DMS53 treated with DMSO at 0.1 percent for 48 hours (cell line): Measurements from ENCODE around the gene GTF2I.
"Not testable (repeated sequence)": the region's sequence is repeated elsewhere in the genome, so short reads cannot be mapped to it uniquely, and the experiment has no call there.

ENCODE experiments used
- DNase-seq: peaks from one replicate; lab custom pipeline; 2025; ENCODE audit not compliant: unreplicated experiment; lab: John Stamatoyannopoulos, UW

The GTF2I gene

DNA sequence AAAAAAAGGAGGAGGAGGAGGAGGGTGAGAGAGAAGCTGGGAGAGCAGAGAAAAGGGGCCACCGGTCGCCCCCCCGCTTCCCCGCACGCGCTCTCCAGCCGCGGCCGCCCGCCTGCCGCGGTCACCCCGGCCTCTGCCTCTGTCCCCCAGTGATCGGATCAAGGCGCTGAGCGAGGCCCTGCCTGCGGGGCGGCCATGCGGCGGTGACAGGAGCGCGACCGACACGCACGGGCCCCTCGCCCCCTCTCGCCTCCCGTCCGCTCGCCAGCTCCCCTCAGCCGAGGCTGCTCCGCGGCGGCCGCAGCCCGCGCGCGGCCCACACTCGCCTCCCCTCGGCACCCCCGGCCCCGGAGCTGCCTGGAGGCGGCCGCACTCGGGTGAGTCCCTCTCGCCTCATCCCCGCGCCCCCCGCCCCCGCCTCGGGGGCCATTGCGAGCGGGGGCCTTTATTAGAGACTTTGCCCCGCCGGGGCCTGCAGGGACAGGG is at the start of gene GTF2I:
GTF2I (plus strand) TSS at position 27 of the 486 bp plus-strand sequence. CDS start 31,411 bp downstream, outside the sequence.
- peak; percentile 59 for DNase-seq

DNA sequence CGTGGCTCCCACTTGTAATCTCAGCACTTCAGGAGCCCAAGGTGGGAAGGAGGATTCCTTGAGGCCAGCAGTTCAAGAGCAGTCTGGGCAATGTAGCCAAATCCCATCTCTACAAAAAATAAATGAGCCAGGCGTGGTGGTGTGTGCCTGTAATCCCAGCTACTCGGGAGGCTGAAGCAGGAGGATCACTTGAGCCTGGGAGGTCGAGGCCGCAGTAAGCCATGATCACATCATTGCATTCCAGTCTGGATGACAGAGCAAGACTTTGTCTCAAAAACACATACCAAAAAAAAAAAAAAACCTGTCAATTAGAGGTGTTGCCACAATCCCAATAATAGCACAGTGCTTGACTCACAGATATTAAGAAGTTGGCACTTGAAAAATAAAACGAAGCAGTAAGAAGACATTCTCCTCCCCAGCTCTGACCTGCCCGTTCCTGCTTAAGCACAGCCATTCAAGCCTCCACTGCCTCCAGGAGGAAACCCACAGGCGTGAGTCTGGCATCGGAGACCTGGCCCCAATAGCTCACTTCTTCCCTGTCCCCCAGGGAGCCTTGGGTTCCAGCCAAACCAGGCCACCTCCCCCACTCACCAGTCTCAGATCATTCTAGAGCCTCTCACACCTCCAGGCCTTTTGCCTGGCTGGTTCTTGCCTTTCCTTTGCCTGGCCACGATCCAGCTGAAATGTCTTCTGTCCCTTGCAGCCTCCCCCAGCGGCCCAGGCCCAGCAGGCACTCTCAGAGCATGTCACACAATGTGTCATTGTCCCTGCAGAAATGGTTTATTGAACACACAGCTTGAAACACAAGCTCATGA is 45.3 kb upstream of the GTF2I start:
- no peak for DNase-seq

DNA sequence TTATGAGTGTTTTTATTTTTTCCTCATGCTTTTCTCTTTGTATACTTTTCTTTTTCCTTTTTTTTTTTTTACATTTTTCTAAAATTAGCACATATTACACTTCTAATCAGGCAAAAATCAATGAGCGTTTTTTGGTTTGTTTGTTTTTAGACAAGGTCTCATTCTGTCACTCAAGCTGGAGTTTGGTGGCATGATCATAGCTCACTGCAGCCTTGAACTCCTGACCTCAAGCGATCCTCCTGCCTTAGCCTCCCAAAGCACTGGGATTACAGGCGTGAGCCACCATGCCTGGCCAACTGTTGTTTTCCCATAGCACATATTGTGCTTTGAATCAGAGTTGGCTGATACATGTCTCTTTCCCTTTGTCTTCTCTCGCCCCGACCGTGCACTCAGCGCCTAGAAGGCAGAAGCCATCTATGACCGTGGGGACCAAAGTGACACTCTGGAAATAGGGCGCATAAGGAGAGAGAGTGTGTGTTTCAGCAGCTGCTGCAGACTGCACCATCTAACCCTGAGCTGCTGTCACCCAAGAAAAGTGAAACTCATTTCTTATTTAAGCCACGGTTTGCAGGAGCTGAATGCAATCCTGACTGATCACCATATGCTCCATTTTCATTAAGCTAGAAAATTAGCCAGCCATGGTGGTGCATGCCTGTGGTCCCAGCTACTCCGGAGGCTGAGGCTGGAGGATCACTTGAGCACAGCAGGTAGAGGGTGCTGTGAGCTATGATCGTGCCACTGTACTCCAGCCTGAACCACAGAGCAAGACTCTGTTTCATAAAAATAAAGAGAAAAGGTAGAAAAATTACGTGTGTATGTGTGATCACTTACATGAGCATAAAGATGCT is 41.4 kb upstream of the GTF2I start:
- DNase-seq = no peak

DNA sequence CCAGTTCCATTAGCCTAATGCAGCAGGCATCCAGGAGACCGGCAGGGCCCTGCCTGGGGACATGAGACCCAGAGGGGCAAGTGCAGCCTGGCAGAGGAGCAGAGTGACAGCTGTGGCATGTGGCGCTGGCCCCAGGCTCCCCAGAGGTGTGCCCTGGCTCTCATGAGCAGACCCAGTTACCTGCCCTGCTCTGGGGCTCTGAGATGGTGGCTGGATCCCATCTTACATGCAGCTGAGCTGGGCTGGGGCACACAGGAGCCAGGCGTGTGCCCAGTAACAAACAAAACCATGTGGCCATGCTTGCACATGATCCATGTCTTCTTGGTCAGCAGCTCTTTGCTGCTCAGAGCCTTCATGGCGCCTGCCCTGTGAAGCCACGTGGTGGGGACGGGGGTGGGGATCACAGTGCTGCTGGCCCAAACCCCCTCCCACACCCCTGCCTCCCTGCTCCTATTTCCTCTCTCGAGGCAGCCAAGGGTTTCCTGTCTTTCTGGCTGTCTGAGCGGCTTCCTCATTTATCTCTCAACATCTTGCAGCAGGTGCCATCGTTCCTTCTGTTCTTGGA is 40.3 kb upstream of the GTF2I start:
- DNase-seq = no peak

DNA sequence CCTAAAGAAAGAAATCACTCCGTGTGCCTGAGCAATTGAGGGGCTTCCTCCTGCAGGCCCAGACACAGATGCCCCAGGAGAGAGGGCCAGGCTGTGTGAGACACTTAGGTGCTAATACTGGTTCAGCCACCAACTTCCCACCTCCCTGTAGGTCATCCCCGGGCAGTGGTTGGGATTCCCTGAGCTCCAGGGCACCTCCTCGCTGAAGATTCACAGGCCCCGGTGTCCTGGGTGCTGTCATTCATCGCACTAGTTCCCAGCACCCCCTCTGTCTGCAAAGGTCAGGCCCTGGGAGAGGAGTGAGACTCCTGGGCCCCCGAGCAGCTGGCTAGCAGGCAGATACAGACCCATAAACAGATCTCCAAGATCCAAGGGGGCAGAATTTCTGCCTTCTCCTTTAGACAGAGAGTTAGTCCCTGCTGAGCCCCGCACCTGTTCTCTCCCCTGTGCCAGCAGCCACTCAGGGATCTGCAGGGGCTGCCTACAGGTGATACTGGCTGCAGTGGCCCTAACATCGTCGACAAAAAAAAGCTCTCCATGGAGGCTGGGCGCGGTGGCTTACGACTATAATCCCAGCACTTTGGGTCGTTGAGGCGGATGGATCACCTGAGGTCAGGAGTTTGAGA is 38.2 kb upstream of the GTF2I start:
- no peak for DNase-seq

DNA sequence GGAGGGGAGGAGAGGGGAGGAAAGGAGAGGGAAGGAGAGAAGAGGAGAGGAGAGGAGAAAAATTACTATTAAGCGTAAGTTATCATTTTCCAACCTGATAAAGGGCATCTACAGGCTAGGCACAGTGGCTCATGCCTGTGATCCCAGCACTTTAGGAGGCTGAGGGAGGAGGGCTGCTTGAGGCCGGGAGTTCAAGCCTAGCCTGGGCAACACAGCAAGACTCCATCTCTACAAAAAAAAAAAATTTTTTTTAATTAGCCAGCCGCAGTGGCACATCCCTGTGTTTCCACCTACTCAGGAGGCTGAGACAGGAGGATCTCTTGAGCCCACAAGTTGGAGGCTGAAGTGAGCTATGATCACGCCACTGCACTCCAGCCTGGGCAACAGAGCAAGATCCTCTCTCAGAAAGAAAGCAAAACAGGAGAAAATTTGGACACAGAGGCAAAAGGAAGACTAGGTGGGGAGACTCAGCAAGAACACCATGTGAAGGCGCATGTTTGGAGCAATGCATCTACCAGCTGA is 35.2 kb upstream of the GTF2I start:
- no peak for DNase-seq

DNA sequence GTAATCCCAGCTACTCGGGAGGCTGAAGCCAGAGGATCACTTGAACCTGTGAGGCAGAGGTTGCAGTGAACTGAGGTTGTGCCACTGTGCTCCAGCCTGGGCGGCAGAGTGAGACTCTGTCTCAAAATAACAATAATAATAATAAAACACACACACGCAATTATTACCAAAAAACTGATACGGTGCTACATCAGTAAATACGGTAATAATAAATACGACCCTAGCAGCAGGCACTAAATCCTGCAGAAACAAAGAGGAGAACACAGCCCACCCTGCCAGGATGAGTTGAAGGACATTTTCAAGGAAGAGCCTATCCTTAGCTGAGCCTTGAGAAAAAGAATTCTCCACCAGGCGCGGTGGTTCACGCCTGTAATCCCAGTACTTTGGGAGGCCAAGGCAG is 34.4 kb upstream of the GTF2I start:
- DNase-seq = no peak

DNA sequence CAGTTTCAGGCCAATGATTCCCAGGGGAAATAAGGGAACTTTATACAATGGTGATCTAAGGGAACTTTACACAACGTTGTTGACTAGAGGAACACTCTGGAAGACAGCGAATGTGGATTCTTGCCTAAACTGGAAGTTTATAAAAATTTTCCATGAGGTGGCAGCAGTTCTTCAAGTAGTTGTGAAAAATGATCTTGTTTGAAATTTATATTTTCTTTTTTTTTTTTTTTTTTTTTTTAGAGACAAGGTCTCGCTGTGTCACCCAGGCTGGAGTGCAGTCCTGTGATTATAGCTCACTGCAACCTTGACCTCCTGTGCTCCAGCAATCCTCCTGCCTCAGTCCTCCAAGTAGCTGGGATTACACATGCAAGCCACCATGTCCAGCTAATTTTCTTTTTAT is 32.1 kb upstream of the GTF2I start:
- DNase-seq = no peak

DNA sequence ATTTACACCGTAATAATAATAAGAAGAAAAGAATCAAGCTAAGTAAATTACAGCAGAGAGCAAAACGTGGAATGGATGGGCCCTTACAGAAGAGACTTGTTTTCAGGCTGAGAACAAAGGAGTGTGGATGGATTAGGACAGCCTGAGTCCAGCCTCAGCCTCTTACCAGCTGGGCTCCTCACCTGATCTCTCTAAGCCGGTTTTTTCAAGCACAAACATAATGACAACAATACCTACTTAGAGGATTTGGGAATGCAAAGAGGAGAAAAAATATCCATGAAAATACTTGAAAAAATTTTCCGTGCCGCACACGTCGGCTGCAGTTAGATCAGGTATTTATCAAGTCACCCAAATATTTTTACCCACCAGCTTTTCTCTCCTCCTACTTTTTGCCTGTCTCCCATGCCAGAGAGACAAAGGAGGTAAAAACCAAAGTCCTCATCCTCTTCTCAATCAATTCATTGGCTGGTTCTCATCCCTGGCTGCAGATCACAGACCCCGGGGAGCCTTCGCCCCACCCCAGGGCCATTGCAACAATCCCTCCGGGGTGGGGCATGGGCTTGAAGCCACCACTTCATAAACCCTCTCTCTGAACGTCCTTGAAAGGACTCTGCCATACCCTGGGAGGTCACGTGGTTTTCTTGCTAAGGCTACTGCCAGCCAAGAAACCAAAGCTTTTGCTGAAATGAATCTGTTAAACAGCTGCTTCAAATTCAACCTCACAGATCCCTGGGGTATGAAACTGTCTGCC is 29.7 kb upstream of the GTF2I start:
- no peak for DNase-seq

DNA sequence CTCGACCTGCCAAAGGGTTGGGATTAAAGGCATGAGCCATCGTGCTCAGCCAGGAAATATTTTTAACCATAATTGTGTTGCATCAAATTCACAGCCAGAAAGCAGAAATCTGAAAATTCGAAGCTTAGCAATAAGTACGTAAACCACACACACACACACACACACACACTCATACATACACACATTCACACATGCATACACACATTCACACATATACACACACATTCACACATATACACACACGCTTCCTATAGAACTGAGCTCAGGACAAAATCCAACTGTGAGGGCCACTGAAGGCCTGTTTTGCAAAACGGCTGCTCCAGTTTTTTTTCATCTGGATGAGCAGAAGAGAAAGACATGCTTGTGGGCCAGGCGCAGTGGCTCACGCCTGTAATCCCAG is 25.0 kb upstream of the GTF2I start:
- no peak for DNase-seq

DNA sequence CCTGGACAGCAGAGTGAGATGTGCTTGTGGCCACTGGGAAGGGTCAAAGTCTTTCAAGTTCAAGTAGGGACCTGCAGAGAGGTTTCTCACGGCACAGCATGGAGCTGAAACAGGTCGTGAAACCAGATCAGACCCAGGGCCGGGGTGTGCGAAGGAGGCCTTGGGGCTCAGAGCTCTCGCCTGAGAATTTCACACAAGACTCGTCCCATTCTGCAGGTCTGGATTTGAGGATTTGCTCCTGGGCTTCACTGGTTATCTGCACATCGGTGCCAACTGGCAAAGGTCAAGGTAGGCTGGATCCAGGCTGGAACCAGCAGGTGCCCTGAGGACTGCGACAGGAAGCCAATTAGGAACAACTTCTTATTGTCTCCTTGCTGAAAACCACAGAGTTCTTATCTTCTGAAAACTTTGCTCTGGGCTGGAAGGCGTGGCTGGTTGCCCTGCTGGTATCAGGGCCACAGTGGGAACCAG is 24.0 kb upstream of the GTF2I start:
- DNase-seq = no peak

DNA sequence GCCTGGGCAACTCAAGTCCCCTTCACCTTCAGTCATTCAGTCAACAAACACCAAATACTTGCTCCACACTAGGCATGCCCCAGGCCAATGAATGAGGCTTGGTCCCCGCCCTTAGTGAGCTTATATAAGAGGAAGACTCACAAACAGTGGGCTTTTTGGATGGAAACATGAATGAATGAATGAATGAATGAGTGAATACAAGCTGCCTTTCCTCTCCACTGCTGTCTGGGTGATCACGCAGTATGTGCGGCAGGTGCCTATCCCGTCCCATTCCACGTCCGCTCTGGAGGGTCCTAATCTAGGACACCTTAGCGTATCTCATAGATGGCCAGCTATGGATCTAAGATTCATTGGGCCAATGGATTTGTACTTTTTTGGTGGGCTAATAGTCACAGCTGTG is 19.8 kb upstream of the GTF2I start:
- no peak for DNase-seq

DNA sequence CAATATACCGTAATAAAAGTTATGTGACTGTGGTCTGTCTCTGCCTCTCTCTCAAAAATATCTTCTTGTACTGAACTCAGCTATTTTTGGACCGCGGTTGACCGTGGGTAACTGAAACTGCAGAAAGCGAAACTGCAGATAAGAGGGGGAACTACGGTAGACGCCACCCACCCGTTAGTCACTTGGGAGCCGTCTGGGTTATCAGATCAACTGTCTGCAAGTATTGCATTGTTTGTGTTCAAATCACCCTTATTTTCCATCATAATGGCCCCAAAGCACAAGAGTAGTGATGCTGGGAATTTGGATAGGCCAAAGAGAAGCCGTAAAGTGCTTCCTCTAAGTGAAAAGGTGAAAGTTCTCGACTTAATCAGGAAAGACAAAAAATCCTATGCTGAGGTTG is 7.5 kb upstream of the GTF2I start:
- not testable (repeated sequence) for DNase-seq

DNA sequence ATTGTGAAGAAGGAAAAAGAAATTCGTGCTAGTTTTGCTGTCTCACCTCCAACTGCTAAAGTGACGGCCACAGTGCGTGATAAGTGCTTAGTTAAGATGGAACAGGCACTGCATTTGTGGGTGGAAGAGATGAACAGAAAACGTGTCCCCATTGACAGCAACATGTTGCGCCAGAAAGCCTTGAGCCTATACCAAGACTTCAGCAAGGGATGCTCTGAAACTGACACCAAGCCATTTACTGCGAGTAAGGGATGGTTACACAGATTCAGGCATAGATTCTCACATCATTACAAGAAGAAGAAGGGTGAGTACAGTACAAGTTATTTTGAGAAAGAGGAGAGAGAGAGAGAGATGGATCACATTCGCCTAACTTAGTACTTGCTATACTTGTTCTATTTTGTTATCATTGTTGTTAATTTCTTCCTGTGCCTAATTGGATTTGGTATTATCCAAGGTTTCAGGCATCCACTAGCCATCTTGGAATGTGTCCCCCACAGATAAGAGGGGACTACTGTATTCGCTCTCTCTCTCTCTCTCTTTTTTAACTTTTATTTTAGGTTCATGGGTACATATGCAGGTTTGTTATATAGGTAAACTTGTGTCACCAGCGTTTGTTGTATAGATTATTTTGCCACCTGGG is 6.9 kb upstream of the GTF2I start:
- not testable (repeated sequence) for DNase-seq

DNA sequence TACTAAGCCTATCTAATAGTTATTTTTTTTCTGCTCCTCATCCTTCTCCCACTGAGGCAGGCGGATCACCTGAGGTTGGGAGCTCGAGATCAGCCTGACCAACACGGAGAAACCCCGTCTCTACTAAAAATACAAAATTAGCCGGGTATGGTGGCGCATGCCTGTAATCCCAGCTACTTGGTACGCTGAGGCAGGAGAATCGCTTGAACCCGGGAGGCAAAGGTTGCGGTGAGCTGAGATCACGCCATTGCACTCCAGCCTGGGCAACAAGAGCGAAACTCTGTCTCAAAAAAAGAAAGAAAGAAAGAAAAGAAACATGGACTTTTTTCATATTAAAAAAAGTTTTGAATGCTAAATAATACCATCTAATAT is 6.4 kb upstream of the GTF2I start:
- not testable (repeated sequence) for DNase-seq

DNA sequence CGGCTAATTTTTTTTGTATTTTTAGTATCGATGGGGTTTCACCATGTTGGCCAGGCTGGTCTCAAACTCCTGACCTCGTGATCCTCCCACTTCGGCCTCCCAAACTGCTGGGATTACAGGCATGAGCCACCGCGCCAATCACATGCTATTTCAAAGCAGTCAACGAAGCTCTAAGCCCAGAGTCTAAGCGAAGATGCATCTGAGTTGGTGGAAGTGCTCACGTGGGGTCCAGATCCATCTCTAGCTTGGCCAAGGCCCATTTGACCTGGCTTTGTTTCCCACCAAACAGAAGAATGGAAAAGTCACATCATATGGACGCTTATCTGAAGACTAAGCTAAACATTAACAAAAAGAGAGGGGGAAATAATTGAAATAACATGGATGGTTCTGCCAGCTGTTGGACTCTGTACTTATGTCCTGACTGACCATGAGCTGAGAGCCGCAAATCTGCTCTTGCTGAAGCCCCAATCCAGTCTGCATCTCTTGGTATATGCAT is 3.8 kb upstream of the GTF2I start:
- DNase-seq = no peak

DNA sequence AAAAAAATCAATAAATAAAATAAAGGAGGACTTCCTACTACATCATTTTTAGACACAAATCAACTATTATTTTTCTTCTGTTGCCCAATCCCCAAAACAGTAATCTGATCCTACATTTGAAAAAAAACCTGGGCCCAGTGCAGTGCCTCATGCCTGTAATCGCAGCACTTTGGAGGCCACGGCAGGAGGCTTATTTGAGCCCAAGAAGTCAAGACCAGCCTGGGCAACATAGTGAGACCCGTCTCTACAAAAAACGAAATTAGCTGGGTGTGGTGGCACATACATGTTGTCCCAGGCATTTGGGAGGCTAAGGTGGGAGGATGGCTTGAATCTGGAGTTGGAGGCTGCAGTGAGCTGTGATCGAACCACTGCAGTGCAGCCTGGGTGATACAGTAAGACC is 2.7 kb upstream of the GTF2I start:
- no peak for DNase-seq

DNA sequence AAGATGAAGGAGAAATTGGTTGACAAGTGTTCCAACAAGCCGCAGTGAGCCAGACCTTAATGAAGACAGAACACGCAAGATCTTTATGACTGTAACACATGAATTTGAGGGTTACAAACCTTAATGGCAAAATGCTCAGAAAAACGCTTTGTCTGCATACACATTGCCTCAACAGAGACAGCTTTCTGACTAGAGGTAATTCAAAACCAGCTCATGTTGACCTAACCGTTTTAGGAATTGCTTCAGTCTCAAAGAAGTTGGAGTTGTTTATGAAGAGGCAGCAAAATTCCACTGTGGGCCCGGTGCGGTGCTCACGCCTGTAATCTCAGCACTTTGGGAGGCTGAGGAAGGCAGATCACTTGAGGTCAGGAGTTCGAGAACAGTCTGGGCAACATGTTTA is 2.2 kb upstream of the GTF2I start:
- no peak for DNase-seq

DNA sequence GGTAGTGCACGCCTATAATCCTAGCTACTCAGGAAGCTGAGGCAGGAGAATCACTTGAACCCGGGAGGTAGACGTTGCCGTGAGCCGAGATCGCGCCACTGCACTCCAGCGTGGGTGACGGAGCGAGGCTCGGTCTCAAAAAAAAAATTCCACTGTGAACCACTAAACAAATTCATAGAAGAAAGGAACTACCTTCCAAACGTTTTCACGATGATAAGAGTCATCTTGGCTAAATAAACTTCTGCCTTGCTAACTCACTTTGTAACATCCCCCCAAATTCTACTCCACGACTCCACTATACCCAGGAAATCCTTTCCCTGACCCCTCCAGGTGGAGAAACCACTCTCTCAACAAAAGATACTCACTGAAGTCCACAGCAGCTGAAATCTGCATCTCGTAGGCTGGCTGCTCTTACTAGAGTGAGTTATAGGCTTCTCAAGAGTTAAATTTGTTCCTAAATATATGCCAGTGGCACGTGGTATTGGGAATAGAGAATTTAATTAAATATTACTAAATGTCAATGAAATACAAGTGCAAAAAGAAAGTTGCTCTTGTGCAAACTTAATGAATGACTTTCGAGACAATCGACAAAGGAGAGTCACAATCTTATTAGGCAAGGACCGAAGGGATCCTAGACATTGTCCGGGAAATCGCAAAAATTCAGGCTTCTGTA is 1.6 kb upstream of the GTF2I start:
- DNase-seq = peak; percentile 31
